CD4-positive, alpha-beta T cell treated with Interleukin-17A for 4 hours (primary cell): Measurements from ENCODE around the gene NDUFV1.
"Not testable (repeated sequence)": the region's sequence is repeated elsewhere in the genome, so short reads cannot be mapped to it uniquely, and the experiment has no call there.

Experiments
- DNase-seq: peaks from one replicate; pipeline ENCODE4 v3.0.0-alpha.2; 2020; ENCODE audit warnings: mixed read lengths

NDUFV1 gene

DNA sequence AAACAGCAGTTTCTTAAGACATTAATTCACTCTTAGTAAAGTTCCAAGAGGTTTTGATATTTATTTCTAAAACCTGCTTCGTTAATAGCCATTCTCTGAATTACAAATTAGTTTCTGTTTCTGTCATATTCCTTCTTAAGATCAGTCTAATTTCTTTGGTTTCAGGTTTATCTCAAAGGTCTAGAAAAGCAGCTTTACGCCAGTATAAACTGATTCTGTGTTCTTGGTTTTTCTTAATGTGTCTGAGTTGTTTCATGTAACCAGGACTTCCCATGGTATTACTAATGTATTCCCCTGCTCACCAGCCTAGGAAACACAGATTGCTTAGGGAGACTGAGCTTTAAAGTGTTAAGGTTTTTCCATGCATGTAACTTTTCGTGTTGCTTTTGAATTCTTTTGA lies 50.6 kb downstream of the NDUFV1 start:
- no peak for DNase-seq

DNA sequence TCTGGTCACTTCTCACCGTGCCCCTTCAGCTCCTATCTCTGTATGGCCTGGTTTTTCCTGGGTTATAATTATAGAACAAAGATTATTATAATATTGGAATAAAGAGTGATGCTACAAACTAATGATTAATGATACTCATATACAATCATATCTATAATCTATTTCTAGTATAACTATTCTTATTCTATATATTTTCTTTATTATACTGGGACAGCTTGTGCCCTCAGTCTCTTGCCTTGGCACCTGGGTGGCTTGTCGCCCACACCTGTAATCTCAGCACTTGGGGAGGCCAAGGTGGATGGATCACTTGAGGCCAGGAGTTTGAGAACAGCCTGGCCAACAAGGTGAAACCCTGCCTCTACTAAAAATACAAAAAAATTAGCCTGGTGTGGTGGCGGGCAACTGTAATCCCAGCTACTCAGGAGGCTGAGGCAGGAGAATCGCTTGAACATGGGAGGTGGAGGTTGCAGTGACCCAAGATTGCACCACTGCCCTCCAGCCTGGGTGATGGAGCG lies 53.0 kb downstream of the NDUFV1 start:
- DNase-seq, result not testable (repeated sequence)

DNA sequence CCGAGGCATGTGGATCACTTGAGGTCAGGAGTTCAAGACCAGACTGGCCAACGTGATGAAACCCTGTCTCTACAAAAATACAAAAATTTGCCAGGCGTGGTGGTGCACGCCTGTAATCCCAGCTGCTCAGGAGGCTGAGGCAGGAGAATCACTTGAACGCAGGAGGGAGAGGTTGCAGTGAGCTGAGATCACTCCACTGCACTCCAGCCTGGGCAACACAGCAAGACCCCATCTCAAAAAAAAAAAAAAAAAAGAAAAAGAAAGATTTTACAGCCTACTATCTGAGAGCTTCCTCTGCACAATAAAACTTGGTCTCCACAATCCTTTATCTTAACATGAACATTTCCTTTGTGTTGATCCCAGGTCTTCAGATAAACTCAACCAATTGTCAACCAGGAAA lies 54.0 kb downstream of the NDUFV1 start:
- not testable (repeated sequence) for DNase-seq
